UCSD-AML1 (cell line): ENCODE results near the gene KCNQ2.

Source experiments
- DNase-seq: peaks from one replicate; lab custom pipeline; 2025; ENCODE audit not compliant: unreplicated experiment; lab: John Stamatoyannopoulos, UW

Gene KCNQ2

DNA sequence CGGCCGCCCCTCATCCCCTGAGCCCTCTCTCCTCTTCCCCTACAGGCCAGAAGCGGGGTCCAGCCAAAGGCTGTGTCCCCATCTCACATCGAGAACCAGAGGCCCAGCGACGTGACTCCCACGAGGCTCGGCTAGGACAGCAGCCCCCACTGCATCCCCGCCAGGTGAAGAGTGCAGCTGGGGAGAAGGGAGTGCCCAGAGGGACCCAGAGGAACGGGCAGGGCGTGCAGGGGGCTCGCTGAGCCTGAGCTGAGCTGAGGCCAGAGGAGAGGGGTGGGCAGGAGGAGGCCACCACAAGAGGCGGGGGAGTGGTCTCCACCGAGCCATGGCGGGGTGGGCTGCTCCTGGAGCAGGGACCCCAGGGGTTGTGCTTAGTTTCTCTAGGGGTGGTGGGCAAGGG is 32.6 kb downstream of the KCNQ2 start:
- DNase-seq: no peak

DNA sequence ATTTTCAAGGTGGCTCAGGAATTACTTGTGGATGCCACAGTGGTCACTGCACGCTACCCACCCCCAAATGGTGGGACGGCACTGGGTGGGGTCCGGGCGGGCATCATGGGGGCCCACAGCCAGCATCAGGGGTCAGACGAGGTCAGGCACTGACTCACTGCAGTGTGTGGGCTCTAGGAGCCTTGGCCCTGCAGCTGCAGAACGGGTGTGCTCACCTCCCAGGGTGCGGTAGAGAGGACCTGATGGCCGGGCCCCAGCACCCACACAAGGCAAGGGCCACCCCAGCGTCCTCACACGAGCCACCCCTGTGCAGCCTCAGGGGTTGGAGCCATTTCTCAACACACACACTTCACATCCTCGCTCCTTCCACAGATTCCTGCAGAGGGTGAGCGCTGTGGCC is 34.3 kb downstream of the KCNQ2 start:
- DNase-seq: no peak

DNA sequence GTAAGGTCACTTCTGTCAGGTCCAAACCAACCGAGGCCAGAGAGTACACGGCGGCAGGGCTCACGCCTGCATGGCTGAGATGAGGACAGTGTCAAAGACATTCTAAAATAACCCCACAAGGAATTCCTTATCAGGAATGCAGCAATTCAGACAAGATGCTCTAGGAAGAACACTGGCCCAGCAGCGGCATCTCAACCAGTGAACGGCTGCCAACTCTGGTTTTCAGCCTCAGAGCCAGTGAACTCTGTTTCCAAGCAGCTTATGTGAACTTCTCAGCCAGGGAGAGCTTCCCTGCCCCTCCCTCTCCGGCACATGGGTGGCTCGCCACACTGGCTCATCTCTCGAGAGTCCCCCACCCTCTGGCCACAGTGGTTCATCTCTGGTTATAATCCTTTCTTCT is 36.9 kb downstream of the KCNQ2 start:
- no peak for DNase-seq

DNA sequence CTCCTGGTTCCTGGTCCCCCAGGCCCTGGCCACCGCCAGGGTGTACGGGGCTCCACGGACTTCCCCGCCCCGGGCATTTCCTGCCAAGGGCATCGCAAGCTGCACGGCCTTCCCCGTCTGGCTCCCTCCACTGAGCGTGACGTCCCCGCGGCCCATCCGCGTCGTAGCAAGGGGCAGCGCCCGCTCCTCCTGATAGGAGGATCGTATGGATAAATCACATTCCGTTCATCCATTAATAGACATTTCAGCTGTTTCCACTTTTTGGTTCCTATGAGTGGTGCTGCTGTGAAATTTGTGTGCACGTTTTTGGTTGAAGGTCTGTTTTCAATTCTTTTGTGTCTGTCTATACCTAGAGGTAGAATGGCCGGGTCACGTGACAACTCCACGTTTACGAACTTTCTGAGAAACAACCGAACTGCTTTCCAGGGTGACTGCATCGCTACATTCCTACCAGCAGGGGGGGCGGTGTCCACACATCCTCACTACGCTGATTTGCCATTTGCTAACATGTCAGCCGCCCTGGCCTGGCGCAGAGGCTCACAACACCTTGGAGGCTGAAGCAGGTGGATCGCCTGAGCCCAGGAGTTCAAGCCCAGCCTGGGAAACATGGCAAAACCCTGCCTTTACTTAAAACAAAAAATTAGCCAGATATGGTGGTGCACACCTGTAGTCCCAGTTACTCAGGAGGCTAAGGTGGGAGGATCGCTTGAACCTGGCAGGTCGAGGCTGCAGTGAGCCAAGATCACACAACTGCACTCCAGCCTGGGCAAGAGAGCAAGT is 37.7 kb downstream of the KCNQ2 start:
- peak; percentile 78 for DNase-seq

DNA sequence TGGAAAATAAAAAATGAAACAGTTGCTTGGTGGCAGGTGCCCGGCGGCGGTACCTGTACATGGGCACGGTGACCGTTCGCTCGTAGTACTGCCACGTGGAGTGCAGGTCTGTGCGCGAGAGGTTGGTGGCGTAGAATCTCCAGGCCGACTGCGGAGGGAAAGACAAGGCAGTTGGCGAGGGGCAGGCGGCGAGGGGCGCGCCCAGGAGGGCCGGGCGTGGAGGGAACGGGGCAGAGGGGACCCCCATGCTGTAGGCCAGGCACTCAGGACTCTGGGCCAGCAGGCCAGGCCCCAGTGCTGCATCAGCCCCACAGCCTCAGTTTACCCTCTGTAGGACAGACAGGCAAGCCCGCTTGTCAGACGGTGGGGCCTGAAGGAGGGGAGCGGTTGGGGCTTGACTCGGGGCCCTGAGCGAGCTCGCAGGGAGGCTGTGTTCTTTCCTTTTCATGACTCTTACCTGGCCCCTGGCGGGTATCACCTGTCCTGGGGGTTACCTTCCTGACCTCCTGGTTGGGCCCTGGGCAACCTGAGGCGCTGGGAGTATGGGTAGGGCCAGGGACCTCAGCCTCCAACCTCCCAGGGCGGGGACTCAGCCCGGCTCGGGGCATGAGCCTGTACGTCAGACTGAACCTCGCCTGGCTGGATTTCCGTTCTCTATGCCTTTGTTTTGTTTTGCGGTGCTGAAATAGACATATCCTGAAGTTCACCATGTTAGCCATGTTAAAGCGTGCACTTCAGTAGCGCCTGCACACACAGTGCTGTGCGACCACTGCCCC is 38.5 kb downstream of the KCNQ2 start:
- DNase-seq: peak; percentile 51

DNA sequence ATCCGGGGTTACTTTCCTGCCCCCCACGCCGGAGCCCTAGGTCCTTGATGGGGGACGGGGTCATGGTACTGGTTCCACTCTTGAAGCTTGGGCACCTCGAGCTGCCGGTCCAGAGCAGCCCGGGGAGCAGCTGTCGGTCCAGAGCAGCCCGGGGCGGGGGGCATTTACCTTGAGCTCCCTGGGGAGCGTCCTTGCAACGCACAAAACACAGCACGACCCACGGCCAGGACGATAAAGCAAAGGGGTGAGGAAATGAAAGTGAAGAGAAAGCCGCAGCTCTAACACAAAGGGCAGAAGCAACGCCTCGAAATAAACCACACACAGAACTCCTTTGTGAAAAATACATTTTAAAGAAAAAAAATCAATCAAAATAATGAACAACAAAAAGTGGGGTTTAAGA is 39.1 kb downstream of the KCNQ2 start:
- no peak for DNase-seq

DNA sequence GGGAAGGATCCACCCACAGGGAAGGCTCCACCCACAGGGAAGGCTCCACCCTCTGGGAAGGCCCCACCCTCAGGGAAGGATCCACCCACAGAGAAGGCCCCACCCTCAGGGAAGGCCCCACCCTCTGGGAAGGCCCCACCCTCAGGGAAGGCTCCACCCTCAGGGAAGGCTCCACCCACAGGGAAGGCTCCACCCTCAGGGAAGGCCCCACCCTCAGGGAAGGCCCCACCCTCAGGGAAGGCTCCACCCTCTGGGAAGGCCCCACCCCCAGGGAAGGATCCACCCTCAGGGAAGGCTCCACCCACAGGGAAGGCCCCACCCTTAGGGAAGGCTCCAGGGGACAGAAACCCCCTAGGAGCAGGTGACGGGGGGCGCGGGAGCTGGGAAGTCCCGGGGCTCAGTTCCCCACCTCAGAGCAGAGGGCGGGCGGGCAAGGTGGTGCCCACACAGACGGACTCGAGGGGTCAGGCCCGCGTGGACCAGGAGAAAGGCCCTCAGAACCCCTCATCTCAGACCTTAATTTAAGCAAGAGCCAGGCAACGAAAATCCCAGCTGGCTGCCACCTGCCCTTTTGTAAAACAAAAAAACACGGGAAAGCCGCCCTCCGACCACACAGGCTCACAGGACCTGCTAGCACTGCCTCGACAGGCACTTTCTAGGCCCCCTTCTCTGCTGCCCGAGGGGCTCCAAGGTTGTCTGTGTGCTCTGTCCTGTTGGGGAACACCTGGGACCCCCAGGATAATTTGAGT is 39.7 kb downstream of the KCNQ2 start:
- no peak for DNase-seq

DNA sequence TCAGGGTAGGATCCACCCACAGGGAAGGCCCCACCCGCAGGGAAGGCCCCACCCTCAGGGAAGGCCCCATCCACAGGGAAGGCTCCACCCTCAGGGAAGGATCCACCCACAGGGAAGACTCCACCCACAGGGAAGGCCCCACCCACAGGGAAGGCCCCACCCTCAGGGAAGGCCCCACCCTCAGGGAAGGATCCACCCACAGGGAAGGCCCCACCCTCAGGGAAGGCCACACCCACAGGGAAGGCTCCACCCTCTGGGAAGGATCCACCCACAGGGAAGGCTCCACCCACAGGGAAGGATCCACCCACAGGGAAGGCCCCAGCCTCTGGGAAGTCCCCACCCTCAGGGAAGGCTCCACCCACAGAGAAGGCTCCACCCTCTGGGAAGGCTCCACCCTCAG is 40.5 kb downstream of the KCNQ2 start:
- DNase-seq: no peak

DNA sequence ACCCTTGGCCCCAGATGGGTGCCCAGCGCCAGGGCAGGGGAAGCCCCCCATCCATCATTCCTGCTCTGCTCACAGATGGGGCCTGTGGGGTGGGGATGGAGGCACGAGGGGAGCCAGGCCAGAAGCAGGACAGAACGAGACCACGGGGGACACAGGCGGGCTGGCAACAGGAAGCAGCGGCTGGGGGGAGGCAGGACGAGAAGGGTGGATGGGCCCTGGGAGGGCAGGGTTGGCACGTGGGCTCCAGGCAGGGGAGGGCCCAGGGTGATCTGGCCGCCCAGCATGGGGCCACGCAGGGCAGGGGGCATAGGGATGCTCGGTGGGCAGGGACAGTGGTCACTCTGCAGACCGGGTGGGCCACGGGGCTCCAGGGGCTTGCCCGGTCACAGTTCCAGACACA is 41.6 kb downstream of the KCNQ2 start:
- DNase-seq: no peak

DNA sequence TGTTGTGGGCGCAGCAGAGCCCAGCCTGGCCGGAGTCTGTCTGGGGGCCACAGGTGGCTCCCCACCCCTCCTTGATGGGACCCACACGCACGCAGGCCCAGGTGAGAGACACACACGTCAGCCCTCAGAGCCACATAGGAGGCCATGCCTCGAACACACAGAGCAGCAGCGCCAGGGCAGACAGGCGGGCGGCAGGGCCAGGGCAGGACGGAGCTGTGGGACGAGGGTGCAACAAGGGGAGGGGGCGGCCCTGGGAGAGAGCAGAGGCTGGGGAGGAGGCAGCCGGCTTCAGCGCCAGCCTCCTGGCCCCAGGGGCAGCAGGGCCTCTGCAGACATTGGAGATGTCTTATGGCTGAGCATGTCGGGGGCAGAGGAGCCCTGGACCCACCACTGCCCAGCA is 42.5 kb downstream of the KCNQ2 start:
- DNase-seq: no peak

DNA sequence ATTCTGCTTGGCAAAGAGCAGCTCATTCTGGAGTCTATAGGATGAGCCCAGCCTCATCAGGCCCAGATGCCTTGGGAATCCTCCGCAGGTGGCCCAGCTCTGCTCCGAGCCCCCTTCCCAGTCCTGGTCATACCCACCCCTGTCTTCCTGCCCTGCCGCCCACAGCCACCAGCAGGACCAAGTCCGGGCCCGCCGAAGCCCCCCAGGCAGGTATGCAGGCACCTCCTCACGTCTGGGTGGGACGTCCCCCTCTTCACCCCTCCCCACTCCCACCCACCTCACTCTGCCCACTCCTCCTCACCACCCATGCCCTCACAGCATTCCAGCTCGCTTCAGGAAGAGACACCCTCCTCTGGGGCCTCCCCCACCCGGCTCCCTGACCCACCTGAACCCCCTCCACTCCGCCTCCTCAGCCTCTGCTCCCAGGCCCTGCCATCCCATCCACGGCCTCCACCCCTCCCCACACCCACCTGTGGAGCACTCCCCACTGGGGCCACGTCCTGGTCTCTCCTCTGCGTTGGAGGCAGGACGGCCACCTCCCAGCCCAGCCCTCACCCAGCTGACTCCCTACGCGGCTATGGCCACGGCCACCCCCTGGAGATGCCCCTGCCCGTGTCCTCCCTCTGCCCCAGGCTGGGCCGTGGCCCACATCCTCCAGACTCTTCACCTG is 43.4 kb downstream of the KCNQ2 start:
- DNase-seq: no peak

DNA sequence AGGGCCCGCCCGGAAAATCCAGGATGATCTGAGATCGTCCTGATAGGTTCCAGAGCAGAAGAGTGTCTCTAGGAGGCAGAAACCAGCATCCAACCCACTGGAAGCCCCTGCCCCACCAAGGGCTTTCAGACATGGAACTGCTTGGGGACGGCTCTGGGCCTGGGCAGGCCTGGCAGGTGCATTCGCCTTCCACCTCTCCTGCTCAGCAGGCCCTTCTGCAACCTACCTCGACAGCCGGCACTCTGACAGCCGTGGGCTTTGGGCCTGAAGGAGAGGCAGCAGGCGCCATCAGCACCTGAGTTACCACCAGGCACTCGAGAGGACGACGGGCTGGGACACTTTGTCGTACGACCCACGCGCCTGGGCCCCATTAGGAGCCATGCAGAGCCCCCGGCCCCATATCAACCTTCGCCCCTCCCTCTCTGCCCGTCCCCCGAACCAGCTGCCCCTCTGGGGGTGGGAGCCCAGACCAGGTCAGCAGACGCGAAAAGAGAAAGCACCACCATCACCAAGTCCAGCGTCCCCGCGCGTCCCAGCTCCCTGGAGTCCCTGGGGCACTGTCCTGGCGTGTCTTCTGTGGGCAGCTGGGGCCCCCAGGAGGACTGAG is 44.6 kb downstream of the KCNQ2 start:
- no peak for DNase-seq

DNA sequence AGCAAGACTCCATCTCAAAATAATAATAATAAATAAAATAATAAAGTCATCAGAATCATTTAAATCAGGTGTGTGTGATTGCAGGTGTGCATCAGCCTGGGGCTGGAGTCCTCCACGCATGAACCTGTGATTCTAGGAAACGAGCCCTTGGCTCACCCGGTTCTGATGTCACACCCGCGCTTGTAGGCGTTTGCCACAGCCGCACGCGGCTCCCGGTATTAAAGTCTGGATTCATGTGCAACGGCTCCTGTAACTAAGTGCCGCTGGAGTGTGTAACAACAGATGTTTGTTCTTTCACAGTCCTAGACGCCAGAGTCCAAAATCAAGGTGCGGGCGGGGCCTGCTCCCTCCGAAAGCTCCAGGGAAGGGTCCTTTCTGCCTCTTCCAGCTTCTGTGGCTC is 45.2 kb downstream of the KCNQ2 start:
- no peak for DNase-seq

DNA sequence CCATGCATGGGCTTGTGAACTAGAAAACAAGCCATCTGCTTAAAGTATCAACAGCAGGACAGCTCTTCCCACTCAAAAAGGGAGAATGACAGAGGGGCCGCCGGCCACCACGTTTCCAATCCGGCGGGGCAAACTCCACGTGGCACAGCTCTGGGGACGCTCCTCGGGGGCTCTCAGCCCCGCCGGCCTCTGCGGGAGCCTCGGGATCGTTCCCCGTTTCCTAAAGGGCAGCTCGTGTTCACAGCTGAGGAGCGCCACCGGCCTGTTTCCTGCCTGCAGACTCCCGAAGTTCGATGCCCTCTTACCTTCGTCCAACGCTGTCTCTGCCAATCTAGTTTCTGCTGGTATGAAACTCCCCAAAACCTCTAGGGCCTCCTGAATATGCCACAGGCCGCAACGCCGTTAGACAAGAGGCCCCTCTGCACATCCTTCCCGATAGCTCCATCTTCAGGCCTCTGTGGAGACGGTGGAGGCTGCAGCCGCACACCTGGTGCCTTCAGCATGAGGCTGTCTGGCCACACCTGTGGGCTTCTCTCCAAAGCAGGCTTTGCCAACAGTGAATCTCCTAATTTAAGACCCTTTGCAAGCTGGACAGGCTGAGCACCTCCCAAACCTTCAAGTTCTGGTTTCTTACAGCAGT is 46.5 kb downstream of the KCNQ2 start:
- no peak for DNase-seq

DNA sequence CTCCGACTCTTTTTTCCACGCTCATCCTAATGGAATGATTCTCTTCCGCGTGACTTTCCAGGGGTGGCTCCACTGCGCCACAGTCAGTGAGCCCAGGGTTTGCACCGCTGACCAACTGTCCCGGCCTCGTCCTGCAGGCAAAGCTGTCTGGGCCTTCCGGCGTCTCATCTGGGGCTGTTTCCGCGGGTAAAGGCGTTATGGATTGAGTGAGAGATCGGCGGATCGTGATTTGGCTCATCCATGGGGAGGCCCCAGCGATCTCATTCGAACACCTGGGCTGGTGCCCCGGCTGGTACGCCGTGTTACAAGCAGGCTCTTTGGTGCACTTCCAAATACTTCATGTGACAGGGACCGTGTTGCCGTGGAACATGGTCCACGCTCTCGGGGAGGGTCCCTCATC is 47.8 kb downstream of the KCNQ2 start:
- DNase-seq: no peak

DNA sequence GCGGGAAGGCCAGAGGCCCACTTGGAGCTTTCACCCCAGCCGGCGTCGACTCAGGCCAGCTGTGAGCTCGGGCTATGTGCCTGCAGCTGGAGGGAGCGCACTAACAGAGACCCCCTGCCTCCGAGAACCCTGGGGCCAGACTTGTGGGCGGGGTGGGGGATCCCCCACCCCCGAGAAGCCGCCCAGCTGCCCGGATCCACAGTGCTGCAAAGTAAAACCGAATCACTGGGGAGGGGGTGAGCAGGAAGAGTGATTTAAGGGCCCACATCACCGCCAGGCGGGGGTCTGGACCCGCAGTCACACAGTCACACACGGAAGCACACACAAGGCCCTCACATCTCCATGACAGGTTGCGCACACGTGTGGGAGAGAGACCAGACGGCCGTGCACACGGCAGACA is 48.7 kb downstream of the KCNQ2 start:
- no peak for DNase-seq

DNA sequence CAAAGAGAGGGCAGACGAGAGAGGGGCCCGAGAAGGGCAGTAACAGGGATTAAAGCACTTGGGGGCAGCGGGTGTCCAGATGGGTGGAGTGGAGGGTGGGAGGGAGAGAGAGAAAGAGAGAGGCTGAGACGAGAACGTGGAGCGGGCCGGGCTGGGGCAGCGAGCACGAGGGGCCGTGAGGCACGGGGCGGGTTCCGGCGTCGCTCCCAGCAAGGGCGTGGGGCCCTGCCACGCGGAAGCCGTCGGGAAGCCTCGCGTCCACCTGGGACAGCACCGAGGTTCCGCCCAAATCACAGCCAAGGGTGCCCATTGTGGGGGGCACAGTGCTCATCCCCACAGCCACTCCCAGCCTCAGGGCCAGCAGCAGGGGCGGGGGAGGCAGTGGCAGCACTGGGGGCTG is 49.8 kb downstream of the KCNQ2 start:
- DNase-seq: no peak

DNA sequence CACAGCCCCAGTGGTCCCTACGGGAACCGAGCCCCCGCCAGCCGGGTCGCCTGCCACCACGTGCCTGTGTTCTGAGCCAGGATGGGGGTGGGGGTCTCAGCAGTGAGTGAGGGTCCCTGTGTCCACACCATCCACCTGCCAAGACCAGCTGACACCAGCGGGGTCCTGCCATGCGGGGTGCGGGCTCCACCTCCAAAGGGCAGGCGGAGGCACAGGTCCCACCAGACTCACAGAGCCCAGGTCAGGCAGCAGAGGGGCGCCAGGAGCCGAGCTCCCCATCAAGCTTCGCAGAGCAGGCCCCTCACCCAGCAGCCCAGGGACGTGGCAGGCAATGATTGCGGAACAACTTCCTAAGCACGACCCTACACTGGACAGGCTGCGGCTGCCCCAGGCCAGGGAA is 50.5 kb downstream of the KCNQ2 start:
- no peak for DNase-seq

DNA sequence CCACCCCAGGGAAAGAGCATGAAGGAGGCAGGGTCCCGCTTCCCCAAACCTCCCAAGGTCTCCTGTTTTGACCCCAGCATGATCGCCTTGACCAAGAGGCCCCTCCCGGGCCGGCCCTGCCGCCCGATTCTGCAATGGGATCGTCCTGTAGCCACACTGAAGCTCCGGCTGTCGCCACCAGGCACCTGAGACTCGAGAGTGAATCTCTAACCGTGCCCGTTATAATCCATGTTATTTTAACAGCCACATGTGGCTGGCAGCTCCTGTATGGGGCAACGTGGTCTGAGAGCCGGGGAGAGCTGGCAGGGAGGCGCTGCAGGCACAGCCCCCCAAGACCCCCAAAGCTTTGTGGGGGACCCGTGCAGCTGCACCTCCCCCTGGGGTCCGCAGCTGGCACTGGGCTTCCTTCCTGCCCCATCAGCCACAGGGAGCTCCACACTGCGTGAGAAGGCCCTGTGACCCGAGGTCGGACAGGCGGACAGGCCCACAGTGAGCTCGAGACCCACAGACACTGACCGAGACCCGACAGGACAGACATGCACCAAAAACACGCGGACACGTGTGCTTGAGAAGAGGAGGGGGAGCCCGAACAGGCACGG is 51.3 kb downstream of the KCNQ2 start:
- no peak for DNase-seq
